Omental fat pad (tissue), 4 donors: ENCODE results near the gene NRXN2. TPM values are rescaled to one million over a fixed set of nuclear protein-coding genes. Genes with fewer than 3 reads are reported as not detected.

Experiments used
- ATAC-seq: fragments of 150-250 bp; one replicate; pipeline ENCODE4 v1.9.1; 2016; ENCODE audit warnings: mild to moderate bottlenecking, moderate library complexity; ENCODE audit not compliant: low FRiP score
- DNase-seq: peaks from one replicate; pipeline ENCODE4 v3.0.0-alpha.2; 2019; ENCODE audit warnings: low spot score
- total RNA-seq, 4 donors: library from RNA; depleted of rRNA; stranded (reverse); fragments of >200 nt; gene quantifications; one replicate each; pipeline ENCODE4 v1.1.0, GENCODE V29; 2016
- TF ChIP-seq, protein P1 (sequence below), 3 donors: fragments of 450-650 bp; IDR thresholded peaks; one replicate each; pipeline ENCODE4 v1.5.1; 2016 to 2017; ENCODE audit warnings: antibody characterized with exemption in 3 of 3, mild to moderate bottlenecking in 3 of 3, moderate library complexity in 2 of 3

Gene NRXN2
- total RNA-seq, 4 donors from 2014 or later: 1.5 to 6.3 (median 3.4) TPM

- no peak for ATAC-seq
- TF ChIP-seq, protein P1, sequence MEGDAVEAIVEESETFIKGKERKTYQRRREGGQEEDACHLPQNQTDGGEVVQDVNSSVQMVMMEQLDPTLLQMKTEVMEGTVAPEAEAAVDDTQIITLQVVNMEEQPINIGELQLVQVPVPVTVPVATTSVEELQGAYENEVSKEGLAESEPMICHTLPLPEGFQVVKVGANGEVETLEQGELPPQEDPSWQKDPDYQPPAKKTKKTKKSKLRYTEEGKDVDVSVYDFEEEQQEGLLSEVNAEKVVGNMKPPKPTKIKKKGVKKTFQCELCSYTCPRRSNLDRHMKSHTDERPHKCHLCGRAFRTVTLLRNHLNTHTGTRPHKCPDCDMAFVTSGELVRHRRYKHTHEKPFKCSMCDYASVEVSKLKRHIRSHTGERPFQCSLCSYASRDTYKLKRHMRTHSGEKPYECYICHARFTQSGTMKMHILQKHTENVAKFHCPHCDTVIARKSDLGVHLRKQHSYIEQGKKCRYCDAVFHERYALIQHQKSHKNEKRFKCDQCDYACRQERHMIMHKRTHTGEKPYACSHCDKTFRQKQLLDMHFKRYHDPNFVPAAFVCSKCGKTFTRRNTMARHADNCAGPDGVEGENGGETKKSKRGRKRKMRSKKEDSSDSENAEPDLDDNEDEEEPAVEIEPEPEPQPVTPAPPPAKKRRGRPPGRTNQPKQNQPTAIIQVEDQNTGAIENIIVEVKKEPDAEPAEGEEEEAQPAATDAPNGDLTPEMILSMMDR (IDR thresholded peaks at IDR 0.05): no peak
- DNase-seq: no peak
Measured at GRCh38 chr11:64763526-64764039, 40.6 kb upstream of the NRXN2 start.

- no peak for DNase-seq
- TF ChIP-seq, protein P1 (IDR thresholded peaks at IDR 0.05): no peak
- no peak for ATAC-seq
Measured at GRCh38 chr11:64762674-64763525, 39.9 kb upstream of the NRXN2 start.

DNA sequence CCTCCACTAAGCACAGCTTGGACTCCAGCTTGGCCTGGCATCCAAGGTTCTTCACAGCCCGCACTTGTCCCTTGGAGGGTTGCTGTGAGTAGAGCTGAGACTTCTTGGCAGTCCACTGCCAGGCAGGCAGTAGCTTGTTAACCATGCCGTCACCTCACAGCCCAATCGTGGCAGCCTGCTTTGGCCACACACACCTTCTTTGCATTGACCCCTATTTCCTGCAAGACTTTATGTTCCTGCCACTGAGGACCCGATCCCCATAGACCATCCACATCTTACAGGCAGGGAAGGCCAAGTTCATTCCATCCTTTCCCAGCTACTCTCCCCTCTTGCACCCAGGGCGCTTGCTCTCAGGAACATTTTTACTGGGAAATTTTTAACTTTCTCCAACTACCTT lies 39.3 kb upstream of the NRXN2 start:
- no peak for ATAC-seq
- DNase-seq: no peak
- TF ChIP-seq, protein P1 (IDR thresholded peaks at IDR 0.05): no peak

GRCh38 chr11:64760759-64761420 lies 37.9 kb upstream of the NRXN2 start:
- no peak for DNase-seq
- no peak for ATAC-seq
- TF ChIP-seq, protein P1 (IDR thresholded peaks at IDR 0.05): no peak

DNA sequence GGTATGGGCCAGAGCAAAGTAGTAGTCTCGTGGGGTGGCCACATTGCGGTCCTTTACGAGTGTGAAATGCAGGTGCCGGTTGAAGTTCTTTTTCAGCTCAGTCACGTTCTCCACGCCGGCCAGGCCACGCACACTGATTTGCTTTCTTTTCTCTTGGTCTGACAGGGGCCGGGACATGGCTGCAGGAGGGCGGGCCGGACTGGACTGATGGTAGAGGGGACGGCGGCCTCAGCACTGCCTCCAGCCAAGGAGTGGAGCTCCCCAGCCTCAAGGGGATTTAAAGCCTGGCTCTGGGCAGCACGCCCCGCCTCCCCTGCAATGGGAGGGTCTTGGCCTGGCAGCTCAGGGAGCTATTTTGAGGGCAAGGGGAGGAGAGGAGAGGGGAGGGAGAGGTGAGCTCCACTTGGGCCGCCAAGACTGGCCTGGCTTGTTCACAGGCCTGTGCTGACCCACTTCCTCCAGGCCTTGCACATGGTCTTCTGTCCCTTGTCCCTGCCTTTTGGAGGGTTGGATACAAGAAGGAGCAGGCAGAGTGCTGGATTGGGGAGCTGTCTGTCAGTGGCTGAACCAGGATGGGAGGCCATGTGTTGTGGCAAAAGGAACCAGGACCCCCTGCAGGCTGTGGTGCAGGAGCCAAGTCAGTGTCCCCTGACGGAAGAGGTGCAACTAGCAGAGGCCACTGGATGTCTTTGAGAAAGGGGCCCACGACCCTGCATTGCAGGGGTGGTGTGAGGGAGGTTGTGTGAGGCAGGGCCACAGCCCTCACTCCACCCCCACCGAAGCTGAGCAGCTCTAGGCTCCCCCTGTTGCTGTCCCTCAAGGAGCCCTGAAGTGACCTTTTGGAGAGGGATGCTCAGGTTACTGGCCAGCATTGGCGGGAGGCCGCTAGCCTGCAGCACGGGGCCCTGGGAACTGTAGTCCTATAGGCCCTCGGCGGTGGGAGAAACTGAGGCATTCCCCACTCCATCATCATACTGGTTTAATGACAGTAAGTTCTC lies 37.0 kb upstream of the NRXN2 start, which contains the start of gene PYGM:
TSS of gene PYGM (minus strand) at position 253 of the 998 bp plus-strand sequence. CDS start at position 177, 76 bp downstream.
- DNase-seq (no peak), ATAC-seq (peak; percentile 69)
- TF ChIP-seq, protein P1 (IDR thresholded peaks at IDR 0.05): no peak

DNA sequence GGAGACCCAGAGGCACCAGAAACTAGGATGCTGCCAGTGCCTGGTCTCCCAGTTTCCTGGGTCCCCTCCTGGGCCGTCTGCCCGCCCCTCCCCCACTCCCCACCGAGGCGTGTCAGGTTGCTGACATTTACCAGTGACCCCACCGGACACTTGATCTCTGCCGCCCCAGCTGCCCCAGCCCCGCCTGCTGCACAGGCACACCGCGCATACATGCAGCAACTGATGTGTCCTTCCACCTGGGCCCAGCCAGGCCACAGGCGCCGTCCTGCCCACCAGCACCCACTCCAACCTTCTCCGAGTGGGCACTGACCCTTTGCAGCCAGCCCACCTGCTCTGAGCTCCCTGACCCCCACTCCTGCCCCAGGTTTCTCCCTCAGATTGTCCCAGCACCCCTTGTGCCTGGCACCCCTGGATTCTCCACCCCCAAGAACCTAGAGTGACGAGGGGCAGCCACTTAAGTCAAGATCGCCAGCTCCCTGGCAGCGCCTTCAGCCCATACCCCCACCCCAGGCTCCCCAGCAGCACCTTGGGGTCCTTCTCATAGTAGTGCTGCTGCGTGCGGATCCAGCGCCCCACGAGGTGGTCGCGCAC lies 36.2 kb upstream of the NRXN2 start:
- no peak for ATAC-seq
- TF ChIP-seq, protein P1 (IDR thresholded peaks at IDR 0.05): no peak

More for the DNA sequence above, 36.2 kb upstream of the NRXN2 start:
- DNase-seq: no peak
